Brain pericyte (primary cell): ENCODE measurements around the gene TMEM150B.

Source experiments
- DNase-seq: peaks from one replicate; pipeline ENCODE4 v3.0.0-alpha.2; 2012; ENCODE audit warnings: low read depth, low spot score

Gene TMEM150B

GRCh38 chr19:55325172-55325571 is at the start of gene TMEM150B:
TMEM150B (minus strand) TSS chr19:55325341; CDS start chr19:55321036, 4,305 bp downstream.
- DNase-seq = no peak

- DNase-seq = no peak
Observed at GRCh38 chr19:55373993-55374757, 49.0 kb upstream of the TMEM150B start.

GRCh38 chr19:55373306-55373992 is 48.3 kb upstream of the TMEM150B start:
- no peak for DNase-seq

GRCh38 chr19:55372316-55373081 is 47.4 kb upstream of the TMEM150B start:
- DNase-seq = no peak

- no peak for DNase-seq
Observed at GRCh38 chr19:55370305-55370988, 45.3 kb upstream of the TMEM150B start, which contains the start of gene IL11. IL11 (minus strand) TSS chr19:55370463; CDS start chr19:55370310, 153 bp downstream.

- DNase-seq = no peak
Observed at GRCh38 chr19:55369653-55370304, 44.6 kb upstream of the TMEM150B start.

- DNase-seq = no peak
Observed at GRCh38 chr19:55368701-55369563, 43.8 kb upstream of the TMEM150B start.

GRCh38 chr19:55368106-55368505 is 43.0 kb upstream of the TMEM150B start:
- no peak for DNase-seq

GRCh38 chr19:55366790-55367189 is 41.6 kb upstream of the TMEM150B start:
- DNase-seq = no peak

- no peak for DNase-seq
Observed at GRCh38 chr19:55365964-55366363, 40.8 kb upstream of the TMEM150B start.

GRCh38 chr19:55365245-55365644 is 40.1 kb upstream of the TMEM150B start:
- no peak for DNase-seq

- DNase-seq = no peak
Observed at GRCh38 chr19:55362990-55363716, 38.0 kb upstream of the TMEM150B start, which contains the start of gene GARIN5B. GARIN5B (minus strand) TSS chr19:55363260; CDS start chr19:55363066, 194 bp downstream.

- DNase-seq = no peak
Observed at GRCh38 chr19:55362174-55362989, 37.2 kb upstream of the TMEM150B start.

GRCh38 chr19:55360902-55361301 is 35.8 kb upstream of the TMEM150B start:
- DNase-seq = no peak

GRCh38 chr19:55358943-55359908 is 34.1 kb upstream of the TMEM150B start:
- DNase-seq = no peak

GRCh38 chr19:55358493-55358892 is 33.4 kb upstream of the TMEM150B start:
- DNase-seq = no peak

- DNase-seq = no peak
Observed at GRCh38 chr19:55355213-55355821, 30.2 kb upstream of the TMEM150B start.
